K562 (cell line): Measurements from ENCODE around the gene RSPH6A. TPM values are rescaled to one million over a fixed set of nuclear protein-coding genes. Genes with fewer than 3 reads are reported as not detected.

Experiments used
- ARID1B ChIP-seq: fragments of 450-650 bp; IDR thresholded peaks from 2 replicates; pipeline ENCODE4 v1.6.1; 2016; ENCODE audit warnings: antibody characterized with exemption, mild to moderate bottlenecking, inconsistent platforms
- BRD4 ChIP-seq: fragments of 200-600 bp; sonication (generic); IDR thresholded peaks from 2 replicates; pipeline ENCODE4 v1.6.1; 2017; ENCODE audit warnings: inconsistent platforms
- CUX1 ChIP-seq: fragments of 200-800 bp; sonication (Bioruptor generic); IDR thresholded peaks from 2 replicates; pipeline ENCODE4 v1.6.1; 2016; ENCODE audit warnings: missing genetic modification characterization, missing compliant biosample characterization
- FOXA1 ChIP-seq: fragments of 450-650 bp; IDR thresholded peaks from 2 replicates; pipeline ENCODE4 v1.6.1; 2016; ENCODE audit warnings: mild to moderate bottlenecking, borderline replicate concordance
- JUNB ChIP-seq: fragments of 450-650 bp; formaldehyde crosslinking; conservative IDR thresholded peaks from 2 replicates; pipeline ENCODE4 v1.4.0; 2020; ENCODE audit warnings: mild to moderate bottlenecking
- MNT ChIP-seq, 2 experiments: fragments of 450-650 bp; conservative IDR thresholded peaks; 2 replicates each; pipeline ENCODE4 v1.6.1; 2017; ENCODE audit warnings: mild to moderate bottlenecking in 2 of 2, moderate library complexity in 2 of 2
- NFRKB ChIP-seq: fragments of 450-650 bp; IDR thresholded peaks from 2 replicates; pipeline ENCODE4 v1.6.1; 2016; ENCODE audit warnings: low read depth
- NR2C2 ChIP-seq, 2 experiments: fragments of 200-800 bp in 1 of 2; sonication (Bioruptor generic) in 1 of 2; sonication (generic) in 1 of 2; formaldehyde crosslinking in 1 of 2; IDR thresholded peaks; 2 replicates each; pipeline versions ENCODE4 v1.6.1 to v1.8.0; 2016 to 2022; ENCODE audit warnings: mild to moderate bottlenecking in 1 of 2, missing compliant biosample characterization in 1 of 2, missing genetic modification characterization in 1 of 2, missing genetic modification reagents in 1 of 2
- SIX5 ChIP-seq, 2 experiments: IDR thresholded peaks; 2 replicates each; pipeline ENCODE4 v1.6.1; 2011; ENCODE audit warnings: low read length in 2 of 2, borderline replicate concordance in 1 of 2, low read depth in 1 of 2, mild to moderate bottlenecking in 1 of 2, moderate library complexity in 1 of 2; ENCODE audit not compliant: insufficient read depth in 1 of 2
- TEAD2 ChIP-seq: fragments of 450-650 bp; IDR thresholded peaks from 2 replicates; pipeline ENCODE4 v1.6.1; 2016; ENCODE audit warnings: missing genetic modification characterization, control low read depth, missing compliant biosample characterization
- XRCC5 ChIP-seq: fragments of 200-400 bp; formaldehyde crosslinking; IDR thresholded peaks from 2 replicates; pipeline ENCODE4 v1.6.1; 2017; ENCODE audit warnings: low read depth, mild to moderate bottlenecking, low read length
- ZNF551 ChIP-seq: fragments of 250-450 bp; sonication (Bioruptor Pico); IDR thresholded peaks from 2 replicates; pipeline ENCODE4 v1.5.0; 2021; ENCODE audit warnings: mild to moderate bottlenecking, moderate library complexity
- polyA plus RNA-seq, 8 experiments: library from polyadenylated mRNA; depleted of rRNA in 4 of 8; stranded (reverse) in 5 of 8; unstranded in 3 of 8; fragments of >200 nt; fragmentation: Nextera tagmentation in 2 of 8; fragmentation: Illumina TruSeq in 1 of 8; extraction: Ambion mirVana in 2 of 8; extraction: Trizol in 1 of 8; gene quantifications; 2 replicates each; pipeline versions ENCODE4 v1.2.1 to v1.2.3, GENCODE V29; 2011 to 2014; ENCODE audit warnings: inconsistent platforms in 1 of 8, missing spikeins in 1 of 8
- total RNA-seq, 7 experiments: library from RNA; depleted of rRNA in 6 of 7; stranded (reverse); fragments of >200 nt in 6 of 7; fragmentation: Illumina TruSeq in 2 of 7; extraction: Trizol in 2 of 7; gene quantifications; 2 replicates each; pipeline versions ENCODE4 v1.2.1 to v1.2.3, GENCODE V29; 2011 to 2021; ENCODE audit warnings: low replicate concordance in 1 of 7
- TF ChIP-seq, protein P1 (sequence below): sonication (generic); formaldehyde crosslinking; IDR thresholded peaks from 2 replicates; pipeline ENCODE4 v1.8.0; 2023; ENCODE audit warnings: missing genetic modification reagents, mild to moderate bottlenecking, borderline replicate concordance
- TF ChIP-seq, protein P2 (sequence below): fragments of 450-650 bp; formaldehyde crosslinking; IDR thresholded peaks from 2 replicates; pipeline ENCODE4 v1.4.0; 2022; ENCODE audit warnings: missing genetic modification characterization

The RSPH6A gene
- total and polyA plus RNA-seq, 9 of the 15 experiments (the other 6 are each of a cell fraction or from before 2014, with no cell fraction given): 0.03 to 0.15 (median 0.07) TPM; not detected in 5

- TF ChIP-seq, protein P1, sequence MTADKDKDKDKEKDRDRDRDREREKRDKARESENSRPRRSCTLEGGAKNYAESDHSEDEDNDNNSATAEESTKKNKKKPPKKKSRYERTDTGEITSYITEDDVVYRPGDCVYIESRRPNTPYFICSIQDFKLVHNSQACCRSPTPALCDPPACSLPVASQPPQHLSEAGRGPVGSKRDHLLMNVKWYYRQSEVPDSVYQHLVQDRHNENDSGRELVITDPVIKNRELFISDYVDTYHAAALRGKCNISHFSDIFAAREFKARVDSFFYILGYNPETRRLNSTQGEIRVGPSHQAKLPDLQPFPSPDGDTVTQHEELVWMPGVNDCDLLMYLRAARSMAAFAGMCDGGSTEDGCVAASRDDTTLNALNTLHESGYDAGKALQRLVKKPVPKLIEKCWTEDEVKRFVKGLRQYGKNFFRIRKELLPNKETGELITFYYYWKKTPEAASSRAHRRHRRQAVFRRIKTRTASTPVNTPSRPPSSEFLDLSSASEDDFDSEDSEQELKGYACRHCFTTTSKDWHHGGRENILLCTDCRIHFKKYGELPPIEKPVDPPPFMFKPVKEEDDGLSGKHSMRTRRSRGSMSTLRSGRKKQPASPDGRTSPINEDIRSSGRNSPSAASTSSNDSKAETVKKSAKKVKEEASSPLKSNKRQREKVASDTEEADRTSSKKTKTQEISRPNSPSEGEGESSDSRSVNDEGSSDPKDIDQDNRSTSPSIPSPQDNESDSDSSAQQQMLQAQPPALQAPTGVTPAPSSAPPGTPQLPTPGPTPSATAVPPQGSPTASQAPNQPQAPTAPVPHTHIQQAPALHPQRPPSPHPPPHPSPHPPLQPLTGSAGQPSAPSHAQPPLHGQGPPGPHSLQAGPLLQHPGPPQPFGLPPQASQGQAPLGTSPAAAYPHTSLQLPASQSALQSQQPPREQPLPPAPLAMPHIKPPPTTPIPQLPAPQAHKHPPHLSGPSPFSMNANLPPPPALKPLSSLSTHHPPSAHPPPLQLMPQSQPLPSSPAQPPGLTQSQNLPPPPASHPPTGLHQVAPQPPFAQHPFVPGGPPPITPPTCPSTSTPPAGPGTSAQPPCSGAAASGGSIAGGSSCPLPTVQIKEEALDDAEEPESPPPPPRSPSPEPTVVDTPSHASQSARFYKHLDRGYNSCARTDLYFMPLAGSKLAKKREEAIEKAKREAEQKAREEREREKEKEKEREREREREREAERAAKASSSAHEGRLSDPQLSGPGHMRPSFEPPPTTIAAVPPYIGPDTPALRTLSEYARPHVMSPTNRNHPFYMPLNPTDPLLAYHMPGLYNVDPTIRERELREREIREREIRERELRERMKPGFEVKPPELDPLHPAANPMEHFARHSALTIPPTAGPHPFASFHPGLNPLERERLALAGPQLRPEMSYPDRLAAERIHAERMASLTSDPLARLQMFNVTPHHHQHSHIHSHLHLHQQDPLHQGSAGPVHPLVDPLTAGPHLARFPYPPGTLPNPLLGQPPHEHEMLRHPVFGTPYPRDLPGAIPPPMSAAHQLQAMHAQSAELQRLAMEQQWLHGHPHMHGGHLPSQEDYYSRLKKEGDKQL (CRISPR knock-in tag): no peak
- TF ChIP-seq ARID1B: no peak
- no peak for TF ChIP-seq JUNB (CRISPR knock-in tag)
- TF ChIP-seq FOXA1: no peak
- TF ChIP-seq CUX1 (CRISPR knock-in tag): no peak
- no peak for TF ChIP-seq XRCC5
- TF ChIP-seq, protein P2, sequence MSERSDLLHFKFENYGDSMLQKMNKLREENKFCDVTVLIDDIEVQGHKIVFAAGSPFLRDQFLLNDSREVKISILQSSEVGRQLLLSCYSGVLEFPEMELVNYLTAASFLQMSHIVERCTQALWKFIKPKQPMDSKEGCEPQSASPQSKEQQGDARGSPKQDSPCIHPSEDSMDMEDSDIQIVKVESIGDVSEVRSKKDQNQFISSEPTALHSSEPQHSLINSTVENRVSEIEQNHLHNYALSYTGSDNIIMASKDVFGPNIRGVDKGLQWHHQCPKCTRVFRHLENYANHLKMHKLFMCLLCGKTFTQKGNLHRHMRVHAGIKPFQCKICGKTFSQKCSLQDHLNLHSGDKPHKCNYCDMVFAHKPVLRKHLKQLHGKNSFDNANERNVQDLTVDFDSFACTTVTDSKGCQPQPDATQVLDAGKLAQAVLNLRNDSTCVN (CRISPR knock-in tag): no peak
- TF ChIP-seq NR2C2 (CRISPR knock-in tag; IDR thresholded peaks at IDR 0.05): no peak
- TF ChIP-seq NR2C2 (tag; IDR thresholded peaks at IDR 0.05): no peak
- TF ChIP-seq ZNF551 (CRISPR knock-in tag): no peak
- TF ChIP-seq BRD4: no peak
- TF ChIP-seq TEAD2 (tag): no peak
- TF ChIP-seq MNT (conservative IDR thresholded peaks at IDR 0.05): no peak
- TF ChIP-seq SIX5 (IDR thresholded peaks at IDR 0.05; ENCODE audit: borderline replicate concordance in 1 of 2, insufficient read depth in 1 of 2, low read depth in 1 of 2, low read length in 2 of 2): no peak
- TF ChIP-seq NFRKB: no peak
- TF ChIP-seq, all 486 proteins: peak for 0
These were observed 60.8 kb downstream of the RSPH6A start (continued) for GRCh38 chr19:45754323-45754722.
